Right renal pelvis (tissue), 4 donors: ENCODE results near the gene PLEKHG4. TPM values are rescaled to one million over a fixed set of nuclear protein-coding genes. Genes with fewer than 3 reads are reported as not detected.

Experiments
- DNase-seq, 4 donors: peaks; one replicate each; pipeline ENCODE4 v3.0.0-alpha.2; 2013; ENCODE audit warnings: low read depth in 4 of 4, low spot score in 3 of 4, missing footprints in 1 of 4
- polyA plus RNA-seq, 4 donors: library from polyadenylated mRNA; unstranded; fragments of 120-200 nt; gene quantifications; one replicate each; pipeline ENCODE4 v1.2.1, GENCODE V29; 2013; ENCODE audit not compliant: insufficient read length in 4 of 4

PLEKHG4 gene
- polyA plus RNA-seq, 4 donors: 11.5 to 16.4 (median 13.8) TPM

GRCh38 chr16:67263201-67263600, 16.1 kb upstream of the PLEKHG4 start:
- DNase-seq: no peak

- DNase-seq: no peak
These were observed 15.1 kb upstream of the PLEKHG4 start for GRCh38 chr16:67264277-67264676.

GRCh38 chr16:67264866-67265265, 14.5 kb upstream of the PLEKHG4 start:
- DNase-seq: no peak

GRCh38 chr16:67265834-67266233, 13.5 kb upstream of the PLEKHG4 start:
- no peak for DNase-seq

- no peak for DNase-seq
These were observed 11.2 kb upstream of the PLEKHG4 start for GRCh38 chr16:67268136-67268579.

GRCh38 chr16:67269766-67270165, 9.6 kb upstream of the PLEKHG4 start:
- no peak for DNase-seq

- DNase-seq: no peak
These were observed 8.4 kb upstream of the PLEKHG4 start for GRCh38 chr16:67270931-67271338.

GRCh38 chr16:67271446-67271845, 7.9 kb upstream of the PLEKHG4 start:
- no peak for DNase-seq

GRCh38 chr16:67275321-67275720, 4.0 kb upstream of the PLEKHG4 start:
- no peak for DNase-seq

GRCh38 chr16:67277294-67277998, 1.9 kb upstream of the PLEKHG4 start:
- no peak for DNase-seq

- no peak for DNase-seq
These were observed 1.1 kb upstream of the PLEKHG4 start for GRCh38 chr16:67277999-67278772.

- DNase-seq: no peak
These were observed 498 bp upstream of the PLEKHG4 start for GRCh38 chr16:67278773-67279295.

- DNase-seq: no peak
These were observed 1.0 kb downstream of the PLEKHG4 start for GRCh38 chr16:67280090-67281015.

GRCh38 chr16:67281536-67282446, 2.5 kb downstream of the PLEKHG4 start:
- no peak for DNase-seq

- DNase-seq: no peak
These were observed 3.1 kb downstream of the PLEKHG4 start for GRCh38 chr16:67282447-67282805.

- no peak for DNase-seq
These were observed 3.9 kb downstream of the PLEKHG4 start for GRCh38 chr16:67283039-67283825.

GRCh38 chr16:67283826-67284555, 4.7 kb downstream of the PLEKHG4 start:
- DNase-seq: no peak
